Osteocyte (in vitro differentiated cells): ENCODE measurements around the gene CLTCL1. TPM values are rescaled to one million over a fixed set of nuclear protein-coding genes. Genes with fewer than 3 reads are reported as not detected.

Source experiments
- DNase-seq: peaks from one replicate; pipeline ENCODE4 v3.0.0; 2021; ENCODE audit warnings: mixed read lengths; ENCODE audit not compliant: unreplicated experiment; ENCODE audit errors: extremely low spot score
- H3K27ac Mint-ChIP-seq: one replicate; pipeline ENCODE4 v1.8.0; 2021; ENCODE audit warnings: mild to moderate bottlenecking, mixed read lengths; ENCODE audit not compliant: unreplicated experiment
- H3K27me3 Mint-ChIP-seq: one replicate; pipeline ENCODE4 v1.8.0; 2021; ENCODE audit warnings: mixed read lengths; ENCODE audit not compliant: unreplicated experiment
- H3K36me3 Mint-ChIP-seq: one replicate; pipeline ENCODE4 v1.8.0; 2021; ENCODE audit warnings: mixed read lengths; ENCODE audit not compliant: unreplicated experiment
- H3K4me1 Mint-ChIP-seq: one replicate; pipeline ENCODE4 v1.8.0; 2021; ENCODE audit warnings: mixed read lengths; ENCODE audit not compliant: unreplicated experiment
- H3K4me3 Mint-ChIP-seq: one replicate; pipeline ENCODE4 v1.8.0; 2021; ENCODE audit warnings: mild to moderate bottlenecking, moderate library complexity, mixed read lengths; ENCODE audit not compliant: unreplicated experiment
- H3K9me3 Mint-ChIP-seq: one replicate; pipeline ENCODE4 v1.8.0; 2021; ENCODE audit warnings: mixed read lengths; ENCODE audit not compliant: unreplicated experiment
- CTCF ChIP-seq: fragments of 200-600 bp; sonication (generic); IDR thresholded peaks from 2 replicates; pipeline ENCODE4 v1.5.0; 2021; ENCODE audit warnings: antibody characterized with exemption, mild to moderate bottlenecking, moderate library complexity
- total RNA-seq: library from RNA; stranded (reverse); gene quantifications from 2 replicates; pipeline ENCODE4 v1.2.1, GENCODE V29; 2021

The CLTCL1 gene
- total RNA-seq, 1 donor from 2014 or later: 10.1 TPM

- H3K9me3 Mint-ChIP-seq: no peaks in the 10 kb centered on the region
- DNase-seq: no peak
- no peaks in the 10 kb centered on the region for H3K4me1 Mint-ChIP-seq
- peaks cover 6% of the 10 kb centered on the region for H3K36me3 Mint-ChIP-seq
- H3K27me3 Mint-ChIP-seq: no peaks in the 10 kb centered on the region
- no peak overlapping the region for H3K4me3 Mint-ChIP-seq
- TF ChIP-seq CTCF: no peak
- H3K27ac Mint-ChIP-seq: no peak overlapping the region
Measured at GRCh38 chr22:19201869-19202798, 89.4 kb downstream of the CLTCL1 start.

- Mint-ChIP-seq H3K4me3 (no peak overlapping the region), H3K27me3 (no peaks in the 10 kb centered on the region), H3K36me3 (peaks cover 9% of the 10 kb centered on the region), H3K9me3 (no peaks in the 10 kb centered on the region), H3K4me1 (no peaks in the 10 kb centered on the region), H3K27ac (no peak overlapping the region)
- TF ChIP-seq CTCF: no peak
- no peak for DNase-seq
Measured at GRCh38 chr22:19201130-19201868, 90.2 kb downstream of the CLTCL1 start.

- peaks cover 11% of the 10 kb centered on the region for H3K36me3 Mint-ChIP-seq
- no peak overlapping the region for H3K4me3 Mint-ChIP-seq
- no peaks in the 10 kb centered on the region for H3K27me3 Mint-ChIP-seq
- TF ChIP-seq CTCF: no peak
- H3K9me3 Mint-ChIP-seq: no peaks in the 10 kb centered on the region
- H3K27ac Mint-ChIP-seq: no peak overlapping the region
- no peak for DNase-seq
- no peaks in the 10 kb centered on the region for H3K4me1 Mint-ChIP-seq
Measured at GRCh38 chr22:19199479-19199878, 92.0 kb downstream of the CLTCL1 start.

GRCh38 chr22:19197997-19198865 lies 93.3 kb downstream of the CLTCL1 start:
- Mint-ChIP-seq H3K36me3 (peaks cover 5% of the 10 kb centered on the region), H3K4me3 (no peak overlapping the region), H3K4me1 (no peaks in the 10 kb centered on the region), H3K27me3 (no peaks in the 10 kb centered on the region), H3K9me3 (no peaks in the 10 kb centered on the region), H3K27ac (no peak overlapping the region)
- no peak for TF ChIP-seq CTCF
- DNase-seq: no peak
